Measurements from ENCODE around the gene SDCBP2.

DNA sequence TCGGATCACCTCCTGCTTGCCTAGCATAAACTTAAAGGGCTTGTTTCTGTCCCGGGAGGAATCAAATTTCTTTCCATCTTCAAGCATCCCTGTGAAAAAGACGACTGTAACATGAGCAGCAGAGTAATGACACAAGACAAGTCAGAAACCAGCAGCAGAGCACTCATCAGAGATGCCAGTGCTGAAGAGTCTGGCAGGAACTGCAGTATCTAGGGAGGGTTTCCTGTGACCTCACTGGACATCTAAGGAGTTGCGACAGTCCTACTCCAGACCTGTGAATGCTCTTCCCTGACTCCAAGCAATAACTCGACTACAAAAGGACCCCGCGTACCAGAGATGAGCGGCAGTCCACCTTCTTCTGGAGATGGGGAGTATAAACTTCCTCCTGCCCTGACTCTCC is 46.6 kb upstream of the SDCBP2 start:
- TF ChIP-seq, protein P1, sequence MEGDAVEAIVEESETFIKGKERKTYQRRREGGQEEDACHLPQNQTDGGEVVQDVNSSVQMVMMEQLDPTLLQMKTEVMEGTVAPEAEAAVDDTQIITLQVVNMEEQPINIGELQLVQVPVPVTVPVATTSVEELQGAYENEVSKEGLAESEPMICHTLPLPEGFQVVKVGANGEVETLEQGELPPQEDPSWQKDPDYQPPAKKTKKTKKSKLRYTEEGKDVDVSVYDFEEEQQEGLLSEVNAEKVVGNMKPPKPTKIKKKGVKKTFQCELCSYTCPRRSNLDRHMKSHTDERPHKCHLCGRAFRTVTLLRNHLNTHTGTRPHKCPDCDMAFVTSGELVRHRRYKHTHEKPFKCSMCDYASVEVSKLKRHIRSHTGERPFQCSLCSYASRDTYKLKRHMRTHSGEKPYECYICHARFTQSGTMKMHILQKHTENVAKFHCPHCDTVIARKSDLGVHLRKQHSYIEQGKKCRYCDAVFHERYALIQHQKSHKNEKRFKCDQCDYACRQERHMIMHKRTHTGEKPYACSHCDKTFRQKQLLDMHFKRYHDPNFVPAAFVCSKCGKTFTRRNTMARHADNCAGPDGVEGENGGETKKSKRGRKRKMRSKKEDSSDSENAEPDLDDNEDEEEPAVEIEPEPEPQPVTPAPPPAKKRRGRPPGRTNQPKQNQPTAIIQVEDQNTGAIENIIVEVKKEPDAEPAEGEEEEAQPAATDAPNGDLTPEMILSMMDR (IDR thresholded peaks at IDR 0.05), result no peak
- no peak for TF ChIP-seq ZFX (IDR thresholded peaks at IDR 0.05; ENCODE audit: borderline replicate concordance)

Measured in 22Rv1 (cell line).